Measurements from ENCODE around the gene BMPER.

GRCh38 chr7:34165927-34166550 is 260.7 kb downstream of the BMPER start:
- TF ChIP-seq, protein P1, sequence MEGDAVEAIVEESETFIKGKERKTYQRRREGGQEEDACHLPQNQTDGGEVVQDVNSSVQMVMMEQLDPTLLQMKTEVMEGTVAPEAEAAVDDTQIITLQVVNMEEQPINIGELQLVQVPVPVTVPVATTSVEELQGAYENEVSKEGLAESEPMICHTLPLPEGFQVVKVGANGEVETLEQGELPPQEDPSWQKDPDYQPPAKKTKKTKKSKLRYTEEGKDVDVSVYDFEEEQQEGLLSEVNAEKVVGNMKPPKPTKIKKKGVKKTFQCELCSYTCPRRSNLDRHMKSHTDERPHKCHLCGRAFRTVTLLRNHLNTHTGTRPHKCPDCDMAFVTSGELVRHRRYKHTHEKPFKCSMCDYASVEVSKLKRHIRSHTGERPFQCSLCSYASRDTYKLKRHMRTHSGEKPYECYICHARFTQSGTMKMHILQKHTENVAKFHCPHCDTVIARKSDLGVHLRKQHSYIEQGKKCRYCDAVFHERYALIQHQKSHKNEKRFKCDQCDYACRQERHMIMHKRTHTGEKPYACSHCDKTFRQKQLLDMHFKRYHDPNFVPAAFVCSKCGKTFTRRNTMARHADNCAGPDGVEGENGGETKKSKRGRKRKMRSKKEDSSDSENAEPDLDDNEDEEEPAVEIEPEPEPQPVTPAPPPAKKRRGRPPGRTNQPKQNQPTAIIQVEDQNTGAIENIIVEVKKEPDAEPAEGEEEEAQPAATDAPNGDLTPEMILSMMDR (conservative IDR thresholded peaks at IDR 0.05; ENCODE audit: low read depth, low read length) = peak; percentile 69
- no peak for TF ChIP-seq EZH2 (IDR thresholded peaks at IDR 0.05; ENCODE audit: borderline replicate concordance, low read depth, low read length, poor library complexity, severe bottlenecking)
